GM18511 (cell line): ENCODE measurements around the gene RBM47.
"Not testable (repeated sequence)": the region's sequence is repeated elsewhere in the genome, so short reads cannot be mapped to it uniquely, and the experiment has no call there.

Experiments used
- ATAC-seq: cut with Tn5 transposase; IDR thresholded peaks from one replicate; pipeline ENCODE4 v1.9.1; 2021; ENCODE audit warnings: mild to moderate bottlenecking, moderate library complexity; ENCODE audit not compliant: unreplicated experiment

RBM47 gene

DNA sequence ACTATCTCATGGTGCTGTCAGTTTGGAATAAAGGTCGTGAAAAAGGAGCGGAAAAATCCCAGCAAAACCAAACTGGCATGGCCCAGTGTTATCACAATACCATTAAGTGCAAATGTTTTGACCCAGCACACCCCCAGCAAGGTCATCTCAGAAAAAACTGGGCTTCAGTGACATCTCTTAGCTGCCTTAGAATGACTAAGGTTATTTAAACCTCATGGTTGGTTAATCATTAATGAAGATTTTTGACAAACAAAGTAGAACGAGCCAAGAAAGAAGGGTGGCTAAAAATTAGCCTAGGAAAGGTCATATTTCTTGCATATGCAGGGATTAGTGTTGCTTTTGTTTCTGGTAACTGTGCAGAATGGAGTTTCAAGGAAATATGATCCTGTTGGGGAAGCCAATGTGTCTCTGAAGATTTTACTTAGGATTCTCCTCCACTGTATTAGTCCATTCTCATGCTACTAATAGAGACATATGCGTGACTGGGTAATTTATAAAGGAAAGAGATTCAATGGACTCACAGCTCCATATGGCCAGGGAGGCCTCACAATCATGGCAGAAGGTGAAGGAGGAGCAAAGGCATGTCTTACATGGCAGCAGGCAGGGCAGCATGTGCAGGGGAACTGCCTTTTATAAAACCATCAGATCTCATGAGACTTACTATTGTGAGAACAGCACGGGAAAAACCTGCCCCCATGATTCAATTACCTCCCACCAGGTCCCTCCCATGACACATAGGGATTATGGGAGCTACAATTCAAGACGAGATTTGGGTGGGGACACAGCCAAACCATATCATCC is 211.0 kb downstream of the RBM47 start:
- ATAC-seq, result peak; percentile 55

DNA sequence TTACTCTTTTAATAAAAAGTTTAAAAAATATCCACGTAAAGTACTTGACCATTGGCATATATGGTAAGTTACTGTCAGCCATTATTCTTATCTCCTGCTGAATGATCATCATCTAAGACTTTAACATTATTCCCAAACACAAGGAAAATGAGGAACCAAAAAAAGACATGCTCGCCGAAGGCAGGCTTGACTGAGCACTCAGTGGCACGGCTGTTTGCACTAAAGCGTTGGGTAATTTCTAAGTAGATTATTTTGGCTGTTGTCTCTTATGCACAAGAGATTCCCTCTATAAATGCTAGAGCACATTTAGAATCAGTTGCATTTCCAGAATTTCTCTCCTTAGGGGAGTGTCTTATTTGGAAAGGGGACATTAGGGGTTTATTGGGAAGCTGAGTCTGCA is 211.7 kb downstream of the RBM47 start:
- ATAC-seq, result no peak

DNA sequence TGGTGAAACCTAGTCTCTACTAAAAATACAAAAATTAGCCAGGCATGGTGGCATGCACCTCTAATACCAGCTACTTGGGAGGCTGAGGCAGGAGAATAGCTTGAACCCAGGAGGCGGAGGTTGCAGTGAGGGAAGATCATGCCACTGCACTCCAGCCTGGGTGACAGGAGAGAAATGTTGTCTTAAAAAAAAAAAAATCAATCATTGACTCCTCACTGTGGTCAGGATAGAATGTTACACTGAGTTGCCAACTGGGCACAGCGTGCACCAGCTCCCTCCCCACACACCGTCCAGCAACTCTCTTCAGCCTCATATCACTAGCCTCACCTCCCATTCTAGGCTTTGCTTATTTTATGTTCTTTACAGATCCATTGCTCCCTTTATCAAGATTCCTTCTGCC is 215.0 kb downstream of the RBM47 start:
- ATAC-seq, result no peak

DNA sequence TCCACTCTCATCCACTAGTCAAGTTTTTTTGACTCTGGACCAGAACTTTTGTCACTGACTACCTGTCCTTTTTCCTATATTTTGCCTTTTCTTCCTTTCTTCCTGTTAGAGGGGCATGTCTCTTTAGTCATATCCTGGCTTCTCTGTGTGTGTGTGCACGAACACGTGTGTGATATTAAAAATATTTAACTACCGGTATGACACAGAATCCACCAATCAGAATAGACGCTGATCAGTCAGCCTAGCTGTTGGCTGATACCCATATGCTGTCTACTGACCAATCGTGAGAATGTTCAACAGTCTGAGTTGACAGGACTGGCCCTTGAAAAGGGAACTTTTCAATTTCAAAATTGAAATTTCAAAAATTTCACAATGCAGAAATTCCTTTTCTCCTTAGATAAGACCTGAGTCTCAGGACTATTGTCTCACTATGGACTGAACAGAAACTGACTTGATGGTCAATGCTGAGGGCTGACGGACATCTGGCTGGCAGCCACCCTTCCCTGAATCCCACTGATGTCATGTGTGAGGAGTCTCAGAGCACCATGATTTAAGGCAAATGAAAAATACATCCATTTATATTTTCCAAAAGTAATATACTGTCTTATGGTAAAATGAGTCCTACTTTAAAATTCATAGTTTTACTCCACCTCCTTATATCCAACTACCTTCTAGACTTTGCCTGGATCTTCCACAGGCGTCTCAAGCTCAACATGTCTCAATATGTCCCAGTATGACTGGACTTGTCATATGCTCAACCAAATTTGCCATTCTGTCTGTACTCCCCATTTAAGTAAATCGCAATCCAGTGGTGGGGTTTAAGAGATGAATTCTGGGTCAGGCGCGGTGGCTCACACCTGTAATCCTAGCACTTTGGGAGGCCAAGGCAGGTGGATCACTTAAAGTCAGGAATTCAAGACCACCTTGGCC is 216.5 kb downstream of the RBM47 start:
- ATAC-seq, result no peak

DNA sequence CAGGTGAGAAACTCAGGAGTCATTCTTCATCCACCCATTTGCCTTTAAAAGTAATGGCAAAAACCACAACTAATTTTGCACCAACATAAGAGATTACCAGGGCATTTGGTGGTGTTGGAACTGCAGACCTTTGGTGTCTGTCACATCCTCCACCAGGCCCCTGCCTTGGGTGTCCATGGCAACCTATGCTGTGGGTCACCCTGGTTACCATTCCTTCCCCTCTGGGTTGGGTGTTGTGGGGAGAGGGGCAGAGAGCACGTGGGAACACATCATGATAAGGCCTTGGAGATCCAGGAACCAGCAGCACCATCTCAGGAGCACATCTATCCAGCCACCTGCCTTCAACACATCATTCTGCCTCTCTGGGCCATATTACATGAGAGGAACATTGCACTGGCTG is 217.3 kb downstream of the RBM47 start:
- ATAC-seq, result no peak

DNA sequence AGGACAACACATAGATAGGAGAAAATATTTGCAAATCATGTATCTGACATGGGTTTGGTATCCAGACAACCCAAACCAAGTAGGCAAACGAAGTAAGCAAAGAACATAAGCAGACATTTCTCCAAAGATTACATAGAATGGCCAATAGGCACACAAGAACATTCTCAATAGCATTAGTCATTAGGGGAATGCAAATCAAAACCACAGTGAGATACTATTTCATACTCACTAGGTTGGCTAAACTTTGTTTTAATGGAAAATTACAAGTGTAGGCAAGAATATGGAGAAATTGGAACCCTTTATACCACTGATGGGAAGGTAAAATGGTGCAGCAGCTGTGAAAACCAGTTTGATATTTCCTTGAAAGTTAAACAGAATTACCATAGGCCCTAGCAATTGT is 219.8 kb downstream of the RBM47 start:
- no peak for ATAC-seq

DNA sequence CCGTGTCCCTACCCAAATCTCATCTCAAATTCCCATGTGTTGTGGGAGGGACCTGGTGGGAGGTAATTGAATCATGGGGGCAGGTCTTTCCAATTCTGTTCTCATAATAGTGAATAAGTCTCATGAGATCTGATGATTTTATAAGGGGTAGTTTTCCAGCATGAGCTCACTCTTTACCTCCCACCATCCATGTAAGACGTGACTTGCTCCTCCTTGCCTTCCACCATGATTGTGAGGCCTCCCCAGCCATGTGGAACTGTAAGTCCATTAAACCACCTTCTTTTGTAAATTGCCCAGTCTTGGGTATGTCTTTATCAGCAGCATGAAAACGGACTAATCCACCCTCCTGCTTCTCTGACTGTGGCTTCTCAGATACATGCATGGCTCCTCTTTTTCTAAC is 222.2 kb downstream of the RBM47 start:
- not testable (repeated sequence) for ATAC-seq

DNA sequence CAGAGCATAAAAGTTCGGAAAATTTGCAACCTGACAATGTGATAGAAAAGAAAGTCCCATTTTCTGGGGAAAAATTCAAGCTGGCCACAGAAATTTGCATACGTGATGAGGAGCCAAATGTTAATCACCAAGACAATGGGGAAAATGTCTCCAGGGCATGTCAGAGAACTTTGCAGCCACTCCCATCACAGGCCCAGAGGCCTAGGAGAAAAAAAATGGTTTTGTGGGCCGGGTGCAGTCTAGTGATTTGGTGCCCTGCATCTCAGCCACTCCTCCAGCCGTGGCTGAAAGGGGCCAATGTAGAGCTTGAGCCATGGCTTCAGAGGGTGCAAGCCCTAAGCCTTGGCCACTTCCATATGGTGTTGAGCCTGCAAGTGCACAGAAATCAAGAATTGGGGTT is 223.3 kb downstream of the RBM47 start:
- no peak for ATAC-seq

DNA sequence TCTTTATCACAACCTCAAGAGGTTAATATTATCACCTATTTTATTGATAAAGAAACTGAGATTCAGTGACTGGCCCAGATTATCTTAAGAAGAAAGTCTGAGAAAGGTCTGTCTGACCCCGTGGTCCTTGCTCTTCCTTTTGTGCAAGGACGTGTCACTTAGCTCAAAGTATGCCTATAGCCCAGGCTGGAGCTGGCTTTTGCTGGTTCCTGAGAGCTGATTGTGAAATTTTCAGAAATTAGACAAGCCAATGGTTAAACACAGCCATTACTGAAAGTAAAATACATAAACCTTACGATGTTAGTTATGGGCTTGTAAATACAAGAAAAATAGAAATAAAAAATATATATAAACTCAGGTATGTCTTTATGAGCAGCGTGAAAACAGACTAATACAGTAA is 224.5 kb downstream of the RBM47 start:
- ATAC-seq, result no peak

DNA sequence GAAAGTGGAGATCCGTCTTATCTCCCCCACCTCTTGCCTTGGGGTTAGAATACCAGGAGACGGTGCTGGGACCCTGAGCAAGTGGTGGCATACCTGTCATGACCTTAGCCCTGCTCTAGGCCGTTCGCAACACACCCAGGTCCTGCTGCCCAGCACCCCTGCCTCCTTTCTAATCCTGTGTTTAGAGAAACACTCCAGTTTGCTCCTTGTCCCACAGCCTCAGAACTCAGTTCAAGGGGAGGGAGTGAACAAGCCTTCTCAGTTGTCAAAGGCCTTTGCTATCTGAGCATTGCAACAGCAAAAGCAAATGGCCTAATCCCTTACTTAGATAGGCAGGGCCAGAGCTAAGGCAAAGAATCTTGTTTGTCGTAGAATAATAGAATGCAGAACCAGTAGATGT is 226.6 kb downstream of the RBM47 start:
- ATAC-seq, result no peak

DNA sequence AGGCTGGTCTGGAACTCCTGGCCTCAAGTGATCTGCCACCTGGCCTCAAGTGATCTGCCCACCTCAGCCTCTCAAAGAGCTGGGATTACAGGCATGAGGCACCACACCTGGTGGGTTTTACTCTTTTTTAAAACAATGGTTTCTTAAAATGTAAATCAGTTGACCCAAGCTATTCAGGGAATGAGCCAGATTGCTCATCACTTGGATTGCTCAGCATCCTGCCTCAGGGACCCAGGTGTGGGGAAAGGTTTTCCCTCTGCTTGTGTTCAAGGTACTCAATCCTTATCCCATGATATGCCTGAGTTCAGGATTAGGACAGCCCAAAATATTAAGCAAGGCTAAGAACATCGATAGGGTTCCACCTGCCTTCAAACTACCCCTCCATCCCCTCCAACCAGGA is 227.1 kb downstream of the RBM47 start:
- ATAC-seq, result no peak

DNA sequence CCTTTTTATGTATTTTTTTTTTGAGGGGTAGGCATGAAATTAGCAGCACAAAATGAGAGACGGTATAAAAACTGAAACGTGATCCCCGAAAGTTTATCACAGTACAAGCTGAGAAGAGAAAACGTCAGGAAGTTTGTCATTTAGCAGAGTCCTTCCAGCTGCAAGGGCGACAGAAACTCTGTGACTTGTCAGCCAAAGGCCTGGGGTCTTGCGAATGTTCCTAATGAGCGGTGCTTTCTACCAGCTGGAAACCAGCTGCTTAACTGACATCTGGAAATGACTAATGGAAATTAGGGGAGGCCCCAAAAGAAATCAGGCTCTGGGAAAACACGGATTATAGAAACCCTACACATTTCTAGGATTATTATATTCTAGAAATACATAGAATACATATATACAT is 228.0 kb downstream of the RBM47 start:
- ATAC-seq, result no peak

DNA sequence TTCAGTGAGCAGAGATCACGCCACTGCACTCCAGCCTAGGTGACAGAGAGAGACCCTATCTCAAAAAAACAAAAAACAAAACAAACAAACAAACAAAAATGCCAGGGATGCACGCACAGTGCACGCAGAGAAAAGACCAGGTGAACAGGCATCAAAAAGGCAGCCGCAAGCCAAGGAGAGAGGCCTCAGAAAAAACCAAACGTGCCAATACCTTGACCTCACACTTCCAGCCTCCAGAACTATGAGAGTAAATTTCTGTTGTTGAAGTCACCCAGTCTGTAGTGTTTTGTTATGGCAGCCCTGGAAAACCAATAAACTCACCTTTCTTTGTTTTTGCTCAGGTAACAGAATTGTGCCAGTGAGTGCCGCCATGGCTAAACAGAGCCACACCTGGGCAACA is 228.6 kb downstream of the RBM47 start:
- no peak for ATAC-seq

DNA sequence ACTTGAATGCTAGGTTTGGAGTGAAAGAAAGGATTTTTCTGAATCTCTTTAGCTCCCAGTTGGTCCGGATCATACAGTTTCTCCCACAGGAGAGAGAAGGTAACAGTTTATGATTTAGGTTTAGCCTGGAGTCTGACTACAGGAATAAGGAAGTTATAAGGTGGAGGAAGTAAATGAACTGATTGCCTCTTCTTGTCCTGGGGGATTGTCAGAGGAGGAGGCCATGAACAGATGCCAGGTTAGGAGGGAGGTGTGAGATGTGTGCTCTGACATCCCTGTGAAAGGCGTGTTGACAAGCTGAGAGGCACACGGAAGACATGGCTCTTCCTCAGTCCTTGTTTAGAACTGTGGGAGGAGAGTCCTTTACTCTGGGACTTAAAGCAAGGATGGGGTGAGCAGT is 230.1 kb downstream of the RBM47 start:
- ATAC-seq, result no peak

DNA sequence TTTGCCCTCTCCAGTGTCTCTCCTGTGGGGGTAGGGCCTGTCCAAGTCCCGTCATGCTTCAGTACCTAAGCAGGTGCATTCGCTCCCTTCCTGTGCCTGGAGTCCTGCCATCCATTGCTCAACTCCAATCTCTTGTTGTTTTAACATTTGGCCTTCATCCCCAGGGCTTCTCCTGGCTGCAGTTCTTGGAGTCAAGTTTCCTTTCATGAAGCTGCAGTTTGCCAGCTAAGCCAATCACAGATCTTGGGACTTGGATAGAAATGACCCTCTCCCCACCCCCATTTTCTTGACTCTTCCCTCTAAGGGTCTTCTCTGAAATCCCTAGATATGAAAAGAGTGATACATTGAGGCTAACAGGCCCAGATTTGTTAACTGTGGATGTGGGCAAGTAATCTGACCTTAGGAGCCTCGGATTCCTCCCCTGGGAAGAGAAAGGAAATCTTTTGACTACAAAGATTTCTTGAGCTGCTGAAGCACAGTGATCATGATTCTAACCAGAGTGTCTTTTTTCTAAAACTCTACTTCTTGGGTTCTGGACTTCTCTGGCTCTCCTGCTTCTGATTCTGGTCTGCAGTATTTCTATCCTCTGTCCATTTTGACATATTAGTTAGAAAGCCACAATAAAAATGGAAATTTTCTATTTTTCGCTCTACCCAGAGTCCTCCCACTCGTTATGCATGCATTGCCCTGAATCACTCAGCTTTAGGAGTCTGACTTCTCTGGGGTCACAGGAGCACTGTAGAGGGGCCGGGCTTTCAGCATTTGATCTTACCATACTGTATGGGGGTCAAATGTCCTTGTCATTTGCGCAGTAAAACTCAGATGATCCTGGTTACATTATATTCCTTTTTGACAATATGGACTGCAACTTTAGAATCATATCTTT is 233.5 kb downstream of the RBM47 start:
- ATAC-seq, result no peak

DNA sequence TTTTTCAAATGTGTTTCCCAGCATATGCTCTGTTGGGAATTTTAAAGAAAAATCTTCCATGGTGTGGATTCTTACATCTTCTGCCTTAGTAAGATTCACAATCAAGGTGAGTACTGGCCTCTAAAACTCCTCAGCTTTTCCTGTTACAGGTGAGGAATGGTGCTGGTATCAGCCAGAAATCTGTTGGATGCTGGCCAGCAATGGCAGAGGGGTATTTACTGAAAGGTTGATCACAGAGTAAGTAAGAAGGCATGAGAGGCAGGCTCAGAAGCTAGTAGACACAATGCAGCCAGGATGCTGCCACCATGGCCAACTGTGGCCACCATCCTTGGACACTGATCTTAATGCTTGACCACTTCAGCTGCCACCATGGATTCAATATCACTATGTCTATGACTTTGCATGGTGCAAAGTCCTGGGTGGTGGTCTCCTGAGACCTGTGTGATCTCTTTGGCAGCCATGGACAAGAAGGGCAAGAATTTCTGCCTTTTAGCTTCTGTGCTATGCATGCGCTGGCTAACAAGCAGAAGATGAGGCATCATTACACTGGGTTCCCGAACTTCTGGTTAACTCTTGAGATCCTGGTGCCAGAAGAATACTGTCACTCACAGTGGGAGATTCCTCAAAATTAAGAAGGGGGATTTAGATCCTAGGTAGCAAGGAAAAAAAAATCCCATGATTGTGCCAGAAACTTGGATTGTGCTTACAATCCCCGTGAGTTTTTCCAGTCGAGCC is 234.3 kb downstream of the RBM47 start:
- no peak for ATAC-seq

DNA sequence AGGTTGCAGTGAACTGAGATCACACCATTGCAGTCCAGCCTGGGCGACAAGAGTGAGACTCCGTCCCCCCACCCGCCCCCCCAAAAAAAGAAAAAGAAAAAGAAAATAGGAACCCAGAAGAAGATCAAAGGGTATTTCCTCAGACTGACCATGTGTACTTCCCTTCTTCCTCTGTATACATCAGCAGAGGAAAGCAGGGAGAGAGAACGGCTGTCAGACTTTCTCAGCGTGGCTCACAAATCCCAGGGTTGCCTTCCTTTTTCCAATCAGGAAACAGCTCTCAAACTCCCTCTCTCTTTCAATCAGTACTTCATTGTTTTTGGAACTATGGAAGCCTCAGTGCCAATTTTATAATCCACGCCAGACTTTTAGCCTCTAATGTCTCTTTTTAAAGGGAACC is 235.4 kb downstream of the RBM47 start:
- ATAC-seq, result no peak

DNA sequence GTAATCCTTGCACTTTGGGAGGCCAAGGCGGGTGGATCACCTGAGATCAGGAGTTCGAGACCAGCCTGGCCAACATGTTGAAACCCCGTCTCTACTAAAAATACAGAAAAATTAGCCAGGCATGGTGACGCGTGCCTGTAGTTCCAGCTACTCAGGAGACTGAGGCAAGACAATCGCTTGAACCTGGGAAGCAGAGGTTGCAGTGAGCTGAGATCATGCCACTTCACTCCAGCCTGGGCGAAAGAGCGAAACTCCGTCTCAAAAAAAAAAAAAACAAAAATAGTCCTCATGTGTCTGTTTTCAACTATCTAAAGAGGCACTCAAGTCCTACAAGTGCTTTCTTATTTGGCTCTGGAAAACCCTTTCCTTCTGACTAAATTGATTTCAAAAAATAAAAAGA is 237.4 kb downstream of the RBM47 start:
- ATAC-seq, result not testable (repeated sequence)

DNA sequence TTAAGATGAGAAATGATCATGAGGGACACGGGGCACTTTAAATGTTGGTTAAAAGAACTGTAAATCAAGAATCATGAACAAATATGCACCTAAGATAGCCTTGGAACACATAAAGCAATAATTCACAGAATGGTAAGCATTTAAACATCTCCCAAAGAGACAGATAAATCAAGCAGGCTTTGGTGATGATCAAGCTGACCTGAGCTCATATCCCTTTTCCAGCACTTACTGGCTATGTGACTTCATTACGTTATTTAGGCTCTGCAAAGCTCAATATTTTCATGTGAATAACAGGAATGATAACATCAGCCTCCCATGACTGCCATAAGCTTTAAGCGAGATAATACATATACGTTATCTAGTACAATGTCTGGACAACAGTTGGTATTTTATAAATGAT is 239.7 kb downstream of the RBM47 start:
- no peak for ATAC-seq

DNA sequence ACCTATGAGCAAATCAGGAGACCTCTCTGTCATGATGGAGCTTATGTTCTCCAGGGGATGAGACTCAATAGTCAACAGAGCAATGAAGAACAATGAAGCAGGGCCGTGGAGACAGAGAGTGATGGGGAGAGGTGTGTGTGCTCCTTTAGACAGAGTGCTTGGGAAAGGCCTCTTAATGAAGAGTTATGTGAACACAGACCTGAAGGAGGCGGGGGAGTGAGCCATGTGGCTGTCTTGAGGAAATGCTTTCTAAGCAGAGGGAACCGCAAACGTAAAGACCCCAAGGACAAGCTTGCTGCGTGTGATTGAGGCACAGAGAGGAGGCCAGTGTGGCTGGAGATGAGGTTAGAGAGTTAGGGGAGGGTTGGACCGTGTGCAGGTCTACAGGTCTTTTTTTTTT is 241.4 kb downstream of the RBM47 start:
- ATAC-seq, result no peak
